ENCODE data around the gene KNTC1.

DNA sequence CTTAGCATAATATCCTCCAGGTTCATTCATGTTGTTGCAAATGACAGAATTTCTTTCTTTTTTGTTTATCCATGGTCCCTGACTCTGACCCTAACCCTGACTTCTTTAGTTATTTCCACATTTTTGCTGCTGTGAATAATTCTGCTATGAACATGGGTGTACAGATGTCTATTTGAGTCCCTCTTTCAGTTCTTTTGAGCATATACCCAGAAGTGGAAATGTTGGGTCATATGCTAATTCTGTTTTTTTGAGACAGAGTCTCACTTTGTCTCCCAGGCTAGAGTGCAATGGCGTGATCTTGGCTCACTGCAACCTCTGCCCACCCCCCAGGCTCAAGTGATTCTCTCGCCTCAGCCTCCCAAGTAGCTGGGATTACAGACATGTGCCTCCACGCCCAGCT, 33.1 kb downstream of the KNTC1 start:
- TF ChIP-seq POLR2A (IDR thresholded peaks at IDR 0.05) (no peak), POLR2AphosphoS5 (IDR thresholded peaks at IDR 0.05) (no peak)
- TF ChIP-seq, protein P1, sequence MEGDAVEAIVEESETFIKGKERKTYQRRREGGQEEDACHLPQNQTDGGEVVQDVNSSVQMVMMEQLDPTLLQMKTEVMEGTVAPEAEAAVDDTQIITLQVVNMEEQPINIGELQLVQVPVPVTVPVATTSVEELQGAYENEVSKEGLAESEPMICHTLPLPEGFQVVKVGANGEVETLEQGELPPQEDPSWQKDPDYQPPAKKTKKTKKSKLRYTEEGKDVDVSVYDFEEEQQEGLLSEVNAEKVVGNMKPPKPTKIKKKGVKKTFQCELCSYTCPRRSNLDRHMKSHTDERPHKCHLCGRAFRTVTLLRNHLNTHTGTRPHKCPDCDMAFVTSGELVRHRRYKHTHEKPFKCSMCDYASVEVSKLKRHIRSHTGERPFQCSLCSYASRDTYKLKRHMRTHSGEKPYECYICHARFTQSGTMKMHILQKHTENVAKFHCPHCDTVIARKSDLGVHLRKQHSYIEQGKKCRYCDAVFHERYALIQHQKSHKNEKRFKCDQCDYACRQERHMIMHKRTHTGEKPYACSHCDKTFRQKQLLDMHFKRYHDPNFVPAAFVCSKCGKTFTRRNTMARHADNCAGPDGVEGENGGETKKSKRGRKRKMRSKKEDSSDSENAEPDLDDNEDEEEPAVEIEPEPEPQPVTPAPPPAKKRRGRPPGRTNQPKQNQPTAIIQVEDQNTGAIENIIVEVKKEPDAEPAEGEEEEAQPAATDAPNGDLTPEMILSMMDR (IDR thresholded peaks at IDR 0.05): no peak
